ENCODE data around the gene KCNQ2. TPM values are rescaled to one million over a fixed set of nuclear protein-coding genes. Genes with fewer than 3 reads are reported as not detected.

KCNQ2 gene
- total and polyA plus RNA-seq, 2 experiments from 2014 or later = 68.5 to 92.4 TPM

DNA sequence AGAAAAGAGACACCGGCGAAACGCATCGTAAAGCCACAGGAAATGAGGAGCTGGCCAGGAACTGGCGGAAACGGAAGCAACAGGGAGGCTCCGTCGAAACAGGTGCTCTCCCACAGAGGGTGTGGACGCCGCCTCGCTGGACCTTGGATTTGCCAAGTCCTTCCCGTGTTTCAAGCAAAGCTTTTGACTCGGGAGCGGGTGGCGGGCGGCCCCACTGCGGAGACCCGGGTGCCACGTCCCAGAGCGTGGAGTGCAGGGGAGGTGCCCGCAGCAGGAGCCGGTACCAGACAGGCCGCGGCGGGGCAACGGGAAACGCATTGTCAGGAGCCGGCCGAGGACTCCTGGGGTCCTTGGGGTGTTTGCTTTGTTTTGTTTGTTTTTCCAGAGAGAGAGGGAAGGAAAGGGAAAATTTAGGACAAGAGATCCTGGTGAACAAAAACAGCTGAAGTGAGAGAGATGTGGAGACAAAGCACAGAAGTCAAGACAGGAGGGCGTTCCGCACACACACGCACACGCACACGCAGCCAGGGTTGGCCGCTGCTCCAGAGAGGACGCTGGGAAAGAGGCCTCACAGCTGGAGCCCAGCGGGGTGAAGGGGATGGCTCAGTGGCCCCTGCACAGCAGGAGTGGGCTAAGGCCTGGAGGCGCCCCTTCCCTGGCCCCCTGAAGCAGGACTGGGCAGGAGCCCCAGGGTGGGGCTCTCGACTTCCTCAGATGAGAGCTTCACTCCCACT lies 60.4 kb downstream of the KCNQ2 start:
- Histone ChIP-seq H3K27me3 (ENCODE audit: insufficient read depth) (no peaks in the 10 kb centered on the region), H3K79me2 (replicated peaks; ENCODE audit: insufficient read depth) (no peaks in the 10 kb centered on the region), H3K4me2 (no peak overlapping the region), H2AFZ (no peak overlapping the region), H3K27ac (ENCODE audit: low read depth) (no peak overlapping the region), H3F3A (replicated peaks; ENCODE audit: low read depth) (0 out of 2 replicates have a peak, but pooled peaks cover 5% of the 10 kb centered on the region), H3K36me3 (ENCODE audit: insufficient read depth) (no peaks in the 10 kb centered on the region), H3K4me3 (no peak overlapping the region), H4K20me1 (replicated peaks; ENCODE audit: insufficient read depth) (no peaks in the 10 kb centered on the region), H3K9me2 (ENCODE audit: insufficient read depth) (peaks cover 6% of the 10 kb centered on the region; the same call in 1 of the 2 replicates), H3K4me1 (ENCODE audit: insufficient read depth) (peaks cover 3% of the 10 kb centered on the region; the same call in 1 of the 2 replicates)
- DNase-seq (ENCODE audit: low spot score) = no peak
- no peaks in the 10 kb centered on the region for H3K9me3 Mint-ChIP-seq
- no peak overlapping the region for H3K4me3 Mint-ChIP-seq
- no peaks in the 10 kb centered on the region for H3K36me3 Mint-ChIP-seq (ENCODE audit: low read depth)
- H3K27me3 Mint-ChIP-seq (ENCODE audit: insufficient read depth, low read depth, poor library complexity) = peaks cover 4% of the 10 kb centered on the region
- H3K27ac Mint-ChIP-seq = peak overlapping the region; percentile 29; the same call in 1 of the 2 replicates
- ATAC-seq = no peak
- peaks cover 9% of the 10 kb centered on the region for H3K4me1 Mint-ChIP-seq
- TF ChIP-seq CREB1 (CRISPR knock-in tag; IDR thresholded peaks at IDR 0.05; ENCODE audit: low read depth) = no peak
- no peak for TF ChIP-seq ZNF114 (CRISPR knock-in tag; IDR thresholded peaks at IDR 0.05)
- TF ChIP-seq POLR2AphosphoS5 (IDR thresholded peaks at IDR 0.05; ENCODE audit: low read depth) = no peak

DNA sequence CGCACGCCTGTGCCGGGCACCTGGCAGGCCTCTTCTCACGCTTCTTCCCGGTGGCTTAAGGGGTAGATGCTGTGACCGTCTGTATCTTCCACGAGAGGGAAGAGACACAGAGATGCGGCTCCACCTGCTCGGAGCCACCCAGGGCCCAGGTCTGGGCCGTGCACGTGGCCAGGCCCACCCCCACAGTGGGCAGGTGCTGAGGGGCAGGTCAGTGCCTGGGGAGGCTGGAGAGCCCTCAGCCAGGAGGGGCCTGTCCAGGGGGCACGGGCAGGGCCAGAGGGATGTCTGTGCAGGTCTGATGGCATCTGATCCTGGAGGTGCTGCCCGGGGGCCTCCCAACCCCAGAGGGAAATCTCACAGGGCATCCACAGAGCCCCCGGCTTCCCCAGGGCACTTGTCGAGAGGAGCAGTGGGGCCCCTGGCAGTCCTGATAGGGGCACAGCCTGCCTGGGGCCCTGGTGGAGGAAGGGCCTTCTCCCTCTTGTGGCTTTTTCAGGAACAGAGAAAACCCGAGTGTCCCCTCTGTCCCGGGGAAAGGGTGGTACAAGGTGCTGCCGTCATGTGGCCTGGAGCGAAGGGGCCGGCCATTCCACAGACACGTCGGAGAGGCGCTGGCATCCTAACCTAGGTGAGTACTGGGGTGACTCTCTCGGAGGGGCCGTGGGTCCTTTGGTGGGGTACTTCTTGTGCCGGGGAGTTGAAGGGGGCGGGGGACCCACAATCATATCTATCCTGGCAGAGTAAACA lies 61.1 kb downstream of the KCNQ2 start:
- Mint-ChIP-seq H3K9me3 (no peaks in the 10 kb centered on the region), H3K4me3 (no peak overlapping the region)
- peaks cover 6% of the 10 kb centered on the region; the same call in 1 of the 2 replicates for H3K9me2 ChIP-seq (ENCODE audit: insufficient read depth)

More for the DNA sequence above, 61.1 kb downstream of the KCNQ2 start:
- peaks cover 4% of the 10 kb centered on the region for H3K27me3 Mint-ChIP-seq (ENCODE audit: insufficient read depth, low read depth, poor library complexity)
- TF ChIP-seq CREB1 (CRISPR knock-in tag; IDR thresholded peaks at IDR 0.05; ENCODE audit: low read depth) = no peak
- TF ChIP-seq EZH2phosphoT487 (IDR thresholded peaks at IDR 0.05; ENCODE audit: unreplicated experiment) = no peak
- TF ChIP-seq NANOG (IDR thresholded peaks at IDR 0.05; ENCODE audit: borderline replicate concordance) = no peak
- TF ChIP-seq ZNF331 (CRISPR knock-in tag; IDR thresholded peaks at IDR 0.05; ENCODE audit: low read depth) = no peak
- TF ChIP-seq, protein P1, sequence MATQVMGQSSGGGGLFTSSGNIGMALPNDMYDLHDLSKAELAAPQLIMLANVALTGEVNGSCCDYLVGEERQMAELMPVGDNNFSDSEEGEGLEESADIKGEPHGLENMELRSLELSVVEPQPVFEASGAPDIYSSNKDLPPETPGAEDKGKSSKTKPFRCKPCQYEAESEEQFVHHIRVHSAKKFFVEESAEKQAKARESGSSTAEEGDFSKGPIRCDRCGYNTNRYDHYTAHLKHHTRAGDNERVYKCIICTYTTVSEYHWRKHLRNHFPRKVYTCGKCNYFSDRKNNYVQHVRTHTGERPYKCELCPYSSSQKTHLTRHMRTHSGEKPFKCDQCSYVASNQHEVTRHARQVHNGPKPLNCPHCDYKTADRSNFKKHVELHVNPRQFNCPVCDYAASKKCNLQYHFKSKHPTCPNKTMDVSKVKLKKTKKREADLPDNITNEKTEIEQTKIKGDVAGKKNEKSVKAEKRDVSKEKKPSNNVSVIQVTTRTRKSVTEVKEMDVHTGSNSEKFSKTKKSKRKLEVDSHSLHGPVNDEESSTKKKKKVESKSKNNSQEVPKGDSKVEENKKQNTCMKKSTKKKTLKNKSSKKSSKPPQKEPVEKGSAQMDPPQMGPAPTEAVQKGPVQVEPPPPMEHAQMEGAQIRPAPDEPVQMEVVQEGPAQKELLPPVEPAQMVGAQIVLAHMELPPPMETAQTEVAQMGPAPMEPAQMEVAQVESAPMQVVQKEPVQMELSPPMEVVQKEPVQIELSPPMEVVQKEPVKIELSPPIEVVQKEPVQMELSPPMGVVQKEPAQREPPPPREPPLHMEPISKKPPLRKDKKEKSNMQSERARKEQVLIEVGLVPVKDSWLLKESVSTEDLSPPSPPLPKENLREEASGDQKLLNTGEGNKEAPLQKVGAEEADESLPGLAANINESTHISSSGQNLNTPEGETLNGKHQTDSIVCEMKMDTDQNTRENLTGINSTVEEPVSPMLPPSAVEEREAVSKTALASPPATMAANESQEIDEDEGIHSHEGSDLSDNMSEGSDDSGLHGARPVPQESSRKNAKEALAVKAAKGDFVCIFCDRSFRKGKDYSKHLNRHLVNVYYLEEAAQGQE (IDR thresholded peaks at IDR 0.05; ENCODE audit: unreplicated experiment) = no peak
- no peak for TF ChIP-seq POLR2AphosphoS5 (IDR thresholded peaks at IDR 0.05; ENCODE audit: low read depth)
- Histone ChIP-seq H3K4me2 (no peak overlapping the region), H2AFZ (no peak overlapping the region), H3F3A (replicated peaks; ENCODE audit: low read depth) (0 out of 2 replicates have a peak, but pooled peaks cover 5% of the 10 kb centered on the region), H3K27ac (ENCODE audit: low read depth) (no peak overlapping the region), H3K27me3 (ENCODE audit: insufficient read depth) (no peaks in the 10 kb centered on the region), H3K4me3 (no peak overlapping the region), H3K36me3 (ENCODE audit: insufficient read depth) (no peaks in the 10 kb centered on the region), H3K79me2 (replicated peaks; ENCODE audit: insufficient read depth) (no peaks in the 10 kb centered on the region), H3K4me1 (ENCODE audit: insufficient read depth) (peaks cover 3% of the 10 kb centered on the region; the same call in 1 of the 2 replicates), H4K20me1 (replicated peaks; ENCODE audit: insufficient read depth) (no peaks in the 10 kb centered on the region)
- ATAC-seq (no peak), DNase-seq (ENCODE audit: low spot score) (no peak)
- H3K4me1 Mint-ChIP-seq = peaks cover 6% of the 10 kb centered on the region; the same call in 1 of the 3 replicates
- no peaks in the 10 kb centered on the region for H3K36me3 Mint-ChIP-seq (ENCODE audit: low read depth)
- no peak overlapping the region for H3K27ac Mint-ChIP-seq

Measured in GM23338 (cell line).